ENCODE data around the gene FBXO31. TPM values are rescaled to one million over a fixed set of nuclear protein-coding genes. Genes with fewer than 3 reads are reported as not detected.

Gene FBXO31
- total and polyA plus RNA-seq, 2 of the 13 experiments (the other 11 are each of a cell fraction or from before 2014, with no cell fraction given): 92.4 to 101 TPM

- TF ChIP-seq ZNF33A (CRISPR knock-in tag; IDR thresholded peaks at IDR 0.05; ENCODE audit: borderline replicate concordance) (peak; percentile 95; the same call in 1 of the 2 replicates), POLR2AphosphoS5 (IDR thresholded peaks at IDR 0.05; ENCODE audit: low read depth, low read length) (peak; percentile 89), KDM6A (CRISPR knock-in tag; IDR thresholded peaks at IDR 0.05; ENCODE audit: low read depth) (0 out of 2 replicates have a peak, but pooled peaks have one; percentile 31), ZNF597 (CRISPR knock-in tag; IDR thresholded peaks at IDR 0.05) (no peak), ZNF616 (CRISPR knock-in tag; IDR thresholded peaks at IDR 0.05; ENCODE audit: low read depth) (peak; percentile 75; the same call in 1 of the 2 replicates), ZNF441 (CRISPR knock-in tag; IDR thresholded peaks at IDR 0.05; ENCODE audit: borderline replicate concordance) (peak; percentile 78; the same call in 1 of the 2 replicates), ZNF460 (CRISPR knock-in tag; IDR thresholded peaks at IDR 0.05; ENCODE audit: borderline replicate concordance) (0 out of 2 replicates have a peak, but pooled peaks have one; percentile 35), SOX5 (CRISPR knock-in tag; IDR thresholded peaks at IDR 0.05; ENCODE audit: borderline replicate concordance) (peak; percentile 8; the same call in 1 of the 2 replicates), ARID5B (CRISPR knock-in tag; IDR thresholded peaks at IDR 0.05) (peak; percentile 29), SNAI1 (CRISPR knock-in tag; IDR thresholded peaks at IDR 0.05; ENCODE audit: borderline replicate concordance) (peak; percentile 94), ZBTB2 (CRISPR knock-in tag; IDR thresholded peaks at IDR 0.05; ENCODE audit: low read depth) (no peak), ZNF792 (CRISPR knock-in tag; IDR thresholded peaks at IDR 0.05) (peak; percentile 91), TBL1XR1 (IDR thresholded peaks at IDR 0.05; ENCODE audit: borderline replicate concordance, low read length, partially characterized antibody) (no peak), SP4 (CRISPR knock-in tag; IDR thresholded peaks at IDR 0.05) (peak; percentile 73), ZBTB7B (CRISPR knock-in tag; IDR thresholded peaks at IDR 0.05) (peak; percentile 45; the same call in 1 of the 2 replicates), GZF1 (CRISPR knock-in tag; IDR thresholded peaks at IDR 0.05) (peak; percentile 46; the same call in 1 of the 2 replicates), FOXO1 (CRISPR knock-in tag; IDR thresholded peaks at IDR 0.05) (peak; percentile 34), MXD1 (CRISPR knock-in tag; IDR thresholded peaks at IDR 0.05) (peak; percentile 70), ZSCAN21 (CRISPR knock-in tag; IDR thresholded peaks at IDR 0.05; ENCODE audit: borderline replicate concordance) (0 out of 2 replicates have a peak, but pooled peaks have one; percentile 73), MTF1 (CRISPR knock-in tag; IDR thresholded peaks at IDR 0.05) (no peak), ZNF773 (CRISPR knock-in tag; IDR thresholded peaks at IDR 0.05; ENCODE audit: borderline replicate concordance) (peak; percentile 61; the same call in 1 of the 2 replicates), TAF1 (CRISPR knock-in tag; IDR thresholded peaks at IDR 0.05) (peak; percentile 83; the same call in 1 of the 2 replicates), ZNF234 (CRISPR knock-in tag; conservative IDR thresholded peaks at IDR 0.05) (peak; percentile 9; the same call in 1 of the 2 replicates)
These were observed 66.4 kb downstream of the FBXO31 start, which contains the start of gene C16orf95 (continued) for GRCh38 chr16:87316923-87317749.

All from HepG2 (cell line).